Measurements from ENCODE around the gene RBP7.

- TF ChIP-seq MXI1 (IDR thresholded peaks at IDR 0.05; ENCODE audit: low read depth, low read length) (no peak), MAX (IDR thresholded peaks at IDR 0.05; ENCODE audit: low read depth) (no peak), CTCF (IDR thresholded peaks at IDR 0.05) (no peak), GATA2 (CRISPR knock-in tag; IDR thresholded peaks at IDR 0.05) (no peak), RFX5 (IDR thresholded peaks at IDR 0.05; ENCODE audit: low read length) (no peak), TEAD4 (IDR thresholded peaks at IDR 0.05; ENCODE audit: borderline replicate concordance, insufficient read depth) (no peak), POLR2AphosphoS5 (IDR thresholded peaks at IDR 0.05; ENCODE audit: low read depth, low read length) (no peak), NRF1 (IDR thresholded peaks at IDR 0.05; ENCODE audit: low read depth, low read length) (no peak), RXRA (IDR thresholded peaks at IDR 0.05; ENCODE audit: borderline replicate concordance, low read depth) (no peak), CHD2 (IDR thresholded peaks at IDR 0.05; ENCODE audit: low read length, partially characterized antibody) (no peak), EP300 (IDR thresholded peaks at IDR 0.05; ENCODE audit: borderline replicate concordance in 1 of 2, low read depth in 1 of 2, low read length in 1 of 2) (no peak), ZBTB33 (IDR thresholded peaks at IDR 0.05; ENCODE audit: borderline replicate concordance, low read depth) (no peak), JUND (IDR thresholded peaks at IDR 0.05) (no peak), SIN3A (IDR thresholded peaks at IDR 0.05; ENCODE audit: borderline replicate concordance, low read depth, low read length) (no peak)
Measured at GRCh38 chr1:10001016-10001665, 4.1 kb downstream of the RBP7 start.
